Cardiac muscle cell (in vitro differentiated cells and primary cell): Measurements from ENCODE around the gene PPP2R2C. TPM values are rescaled to one million over a fixed set of nuclear protein-coding genes. Genes with fewer than 3 reads are reported as not detected.

Source experiments
- DNase-seq, 2 donors: peaks; one replicate each; pipeline versions ENCODE4 v3.0.0 to v3.0.0-alpha.2; 2010 to 2017; ENCODE audit warnings: low read depth in 1 of 2, low spot score in 1 of 2
- H3K27ac ChIP-seq: fragments of 200-600 bp; sonication (generic); 2 replicates; pipeline ENCODE4 v1.5.1; 2016
- H3K27me3 ChIP-seq: fragments of 200-600 bp; sonication (generic); 2 replicates; pipeline ENCODE4 v1.6.0; 2016; ENCODE audit warnings: control low read depth
- H3K36me3 ChIP-seq: fragments of 200-600 bp; sonication (generic); 2 replicates; pipeline ENCODE4 v1.5.1; 2016; ENCODE audit warnings: control low read depth
- H3K4me1 ChIP-seq: fragments of 200-600 bp; sonication (generic); 2 replicates; pipeline ENCODE4 v1.8.1; 2017; ENCODE audit warnings: low read depth, mild to moderate bottlenecking, mixed run types
- H3K4me3 ChIP-seq: fragments of 200-600 bp; sonication (generic); 2 replicates; pipeline ENCODE4 v1.5.1; 2016; ENCODE audit warnings: mild to moderate bottlenecking
- H3K9me3 ChIP-seq: fragments of 200-600 bp; sonication (generic); 2 replicates; pipeline ENCODE4 v1.5.1; 2017; ENCODE audit warnings: low read depth, mild to moderate bottlenecking, control low read depth
- CTCF ChIP-seq: IDR thresholded peaks from 2 replicates; pipeline ENCODE4 v1.5.1; 2012; ENCODE audit warnings: low read depth, mild to moderate bottlenecking, low read length
- polyA plus RNA-seq: library from polyadenylated mRNA; unstranded; fragments of >200 nt; fragmentation: Nextera tagmentation; extraction: Ambion mirVana; gene quantifications from 2 replicates; pipeline ENCODE4 v1.2.1, GENCODE V29; 2016
- total RNA-seq: library from RNA; depleted of rRNA; stranded (reverse); fragments of >200 nt; gene quantifications from 2 replicates; pipeline ENCODE4 v1.2.3, GENCODE V29; 2016

Gene PPP2R2C
- total and polyA plus RNA-seq, 2 experiments from 2014 or later, result not detected

- H3K4me1 ChIP-seq, result no peaks in the 10 kb centered on the region
- H3K27ac ChIP-seq, result no peak overlapping the region
- no peak overlapping the region for H3K4me3 ChIP-seq
- peaks cover 13% of the 10 kb centered on the region for H3K27me3 ChIP-seq
- no peak for DNase-seq
- H3K36me3 ChIP-seq, result no peaks in the 10 kb centered on the region
- no peaks in the 10 kb centered on the region for H3K9me3 ChIP-seq
- no peak for TF ChIP-seq CTCF
Observed at GRCh38 chr4:6489927-6490326, 17.5 kb upstream of the PPP2R2C start.

GRCh38 chr4:6487466-6487865 lies 15.1 kb upstream of the PPP2R2C start:
- H3K36me3 ChIP-seq, result no peaks in the 10 kb centered on the region
- no peak for DNase-seq
- no peaks in the 10 kb centered on the region for H3K4me1 ChIP-seq
- peaks cover 23% of the 10 kb centered on the region for H3K27me3 ChIP-seq
- H3K9me3 ChIP-seq, result no peaks in the 10 kb centered on the region
- TF ChIP-seq CTCF, result no peak
- H3K27ac ChIP-seq, result no peak overlapping the region
- H3K4me3 ChIP-seq, result no peak overlapping the region

- no peak overlapping the region for H3K27ac ChIP-seq
- TF ChIP-seq CTCF, result no peak
- H3K36me3 ChIP-seq, result no peaks in the 10 kb centered on the region
- H3K9me3 ChIP-seq, result no peaks in the 10 kb centered on the region
- peaks cover 35% of the 10 kb centered on the region for H3K27me3 ChIP-seq
- no peak overlapping the region for H3K4me3 ChIP-seq
- DNase-seq, result no peak
- H3K4me1 ChIP-seq, result no peaks in the 10 kb centered on the region
Observed at GRCh38 chr4:6480534-6481088, 8.2 kb upstream of the PPP2R2C start.

GRCh38 chr4:6478546-6479220 lies 6.3 kb upstream of the PPP2R2C start:
- peaks cover 42% of the 10 kb centered on the region for H3K27me3 ChIP-seq
- DNase-seq, result no peak
- no peaks in the 10 kb centered on the region for H3K4me1 ChIP-seq
- TF ChIP-seq CTCF, result no peak
- no peaks in the 10 kb centered on the region for H3K36me3 ChIP-seq
- H3K27ac ChIP-seq, result no peak overlapping the region
- H3K9me3 ChIP-seq, result no peaks in the 10 kb centered on the region
- H3K4me3 ChIP-seq, result no peak overlapping the region

GRCh38 chr4:6476893-6477292 lies 4.5 kb upstream of the PPP2R2C start:
- Histone ChIP-seq H3K27ac (no peak overlapping the region), H3K36me3 (no peaks in the 10 kb centered on the region), H3K4me3 (no peak overlapping the region), H3K9me3 (no peaks in the 10 kb centered on the region), H3K27me3 (peaks cover 48% of the 10 kb centered on the region), H3K4me1 (no peaks in the 10 kb centered on the region)
- no peak for TF ChIP-seq CTCF
- no peak for DNase-seq
